Loucy (cell line): ENCODE measurements around the gene OXCT2.
"Not testable (repeated sequence)": the region's sequence is repeated elsewhere in the genome, so short reads cannot be mapped to it uniquely, and the experiment has no call there.

Experiments
- H2AFZ ChIP-seq: fragments of 200-600 bp; sonication (generic); 2 replicates; pipeline ENCODE4 v1.6.0; 2016; ENCODE audit warnings: antibody characterized with exemption, mild to moderate bottlenecking, low read length, moderate library complexity
- H3F3A ChIP-seq: fragments of 200-600 bp; 2 replicates; pipeline ENCODE4 v1.6.0; 2016; ENCODE audit warnings: antibody characterized with exemption, low read depth, mild to moderate bottlenecking
- H3K27me3 ChIP-seq: fragments of 200-600 bp; sonication (generic); 2 replicates; pipeline ENCODE4 v1.6.1; 2014; ENCODE audit warnings: low read length, mild to moderate bottlenecking; ENCODE audit not compliant: insufficient read depth, poor library complexity, severe bottlenecking
- H3K36me3 ChIP-seq: fragments of 200-600 bp; sonication (generic); 2 replicates; pipeline ENCODE4 v1.6.1; 2016; ENCODE audit warnings: low read length; ENCODE audit not compliant: insufficient read depth
- H3K4me1 ChIP-seq: fragments of 200-600 bp; sonication (generic); 2 replicates; pipeline ENCODE4 v1.5.1; 2014; ENCODE audit warnings: low read length, mild to moderate bottlenecking; ENCODE audit not compliant: insufficient read depth, poor library complexity, severe bottlenecking
- H3K4me2 ChIP-seq: fragments of 200-600 bp; sonication (generic); 2 replicates; pipeline ENCODE4 v1.6.0; 2014; ENCODE audit warnings: antibody characterized with exemption, low read length, low read depth, mild to moderate bottlenecking; ENCODE audit not compliant: poor library complexity, severe bottlenecking
- H3K4me3 ChIP-seq: fragments of 200-600 bp; sonication (generic); 2 replicates; pipeline ENCODE4 v1.5.1; 2014; ENCODE audit warnings: low read length, mild to moderate bottlenecking, mixed read lengths; ENCODE audit not compliant: poor library complexity, severe bottlenecking
- H3K79me2 ChIP-seq: fragments of 200-600 bp; sonication (generic); 2 replicates; pipeline ENCODE4 v1.6.1; 2014; ENCODE audit warnings: low read length; ENCODE audit not compliant: insufficient read depth
- H3K9ac ChIP-seq: fragments of 200-600 bp; sonication (generic); 2 replicates; pipeline ENCODE4 v1.6.0; 2014; ENCODE audit warnings: mild to moderate bottlenecking, low read depth, low read length, moderate library complexity; ENCODE audit not compliant: poor library complexity, severe bottlenecking
- H3K9me2 ChIP-seq: fragments of 200-600 bp; sonication (generic); replicated peaks from 2 replicates; pipeline ENCODE4 v1.6.1; 2016; ENCODE audit warnings: low read depth, low read length, mixed read lengths
- H3K9me3 ChIP-seq: fragments of 200-600 bp; sonication (generic); 2 replicates; pipeline ENCODE4 v1.6.1; 2014; ENCODE audit warnings: mild to moderate bottlenecking, antibody characterized with exemption, low read length, low read depth; ENCODE audit not compliant: insufficient read depth
- H4K20me1 ChIP-seq: fragments of 200-600 bp; sonication (generic); 2 replicates; pipeline ENCODE4 v1.6.0; 2014; ENCODE audit warnings: antibody characterized with exemption, low read length, mild to moderate bottlenecking; ENCODE audit not compliant: insufficient read depth, poor library complexity, severe bottlenecking
- EZH2phosphoT487 ChIP-seq: fragments of 200-600 bp; IDR thresholded peaks from 2 replicates; pipeline ENCODE4 v1.6.1; 2018; ENCODE audit warnings: antibody characterized with exemption, mild to moderate bottlenecking, moderate library complexity, borderline replicate concordance
- TF ChIP-seq, protein P1 (sequence below): fragments of 200-600 bp; sonication (generic); conservative IDR thresholded peaks from 2 replicates; pipeline ENCODE4 v1.5.1; 2014; ENCODE audit warnings: mild to moderate bottlenecking, antibody characterized with exemption, low read length

The OXCT2 gene

GRCh38 chr1:39788758-39789570 lies 17.8 kb upstream of the OXCT2 start, which contains the start of gene BMP8B:
TSS of gene BMP8B (minus strand) at chr1:39788865. CDS start at chr1:39788485, 380 bp downstream.
- no peaks in the 10 kb centered on the region for H3K9me2 ChIP-seq
- H3K9ac ChIP-seq: no peak within 1 kb of the TSS
- H3K9me3 ChIP-seq: no peaks in the 10 kb centered on the region
- no peaks in the 10 kb centered on the region for H3K79me2 ChIP-seq
- no peak within 1 kb of the TSS for H2AFZ ChIP-seq
- TF ChIP-seq EZH2phosphoT487: no peak
- TF ChIP-seq, protein P1, sequence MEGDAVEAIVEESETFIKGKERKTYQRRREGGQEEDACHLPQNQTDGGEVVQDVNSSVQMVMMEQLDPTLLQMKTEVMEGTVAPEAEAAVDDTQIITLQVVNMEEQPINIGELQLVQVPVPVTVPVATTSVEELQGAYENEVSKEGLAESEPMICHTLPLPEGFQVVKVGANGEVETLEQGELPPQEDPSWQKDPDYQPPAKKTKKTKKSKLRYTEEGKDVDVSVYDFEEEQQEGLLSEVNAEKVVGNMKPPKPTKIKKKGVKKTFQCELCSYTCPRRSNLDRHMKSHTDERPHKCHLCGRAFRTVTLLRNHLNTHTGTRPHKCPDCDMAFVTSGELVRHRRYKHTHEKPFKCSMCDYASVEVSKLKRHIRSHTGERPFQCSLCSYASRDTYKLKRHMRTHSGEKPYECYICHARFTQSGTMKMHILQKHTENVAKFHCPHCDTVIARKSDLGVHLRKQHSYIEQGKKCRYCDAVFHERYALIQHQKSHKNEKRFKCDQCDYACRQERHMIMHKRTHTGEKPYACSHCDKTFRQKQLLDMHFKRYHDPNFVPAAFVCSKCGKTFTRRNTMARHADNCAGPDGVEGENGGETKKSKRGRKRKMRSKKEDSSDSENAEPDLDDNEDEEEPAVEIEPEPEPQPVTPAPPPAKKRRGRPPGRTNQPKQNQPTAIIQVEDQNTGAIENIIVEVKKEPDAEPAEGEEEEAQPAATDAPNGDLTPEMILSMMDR: no peak
- no peaks in the 10 kb centered on the region for H3K36me3 ChIP-seq
- no peak within 1 kb of the TSS for H3K4me3 ChIP-seq
- no peak within 1 kb of the TSS for H3K4me2 ChIP-seq
- no peaks in the 10 kb centered on the region for H3K4me1 ChIP-seq
- H3F3A ChIP-seq: no peaks in the 10 kb centered on the region
- H3K27me3 ChIP-seq: no peaks in the 10 kb centered on the region
- H4K20me1 ChIP-seq: no peaks in the 10 kb centered on the region

- H3K79me2 ChIP-seq: no peaks in the 10 kb centered on the region
- no peaks in the 10 kb centered on the region for H3K9me3 ChIP-seq
- H3F3A ChIP-seq: no peaks in the 10 kb centered on the region
- no peak overlapping the region for H3K9ac ChIP-seq
- no peaks in the 10 kb centered on the region for H4K20me1 ChIP-seq
- no peak overlapping the region for H2AFZ ChIP-seq
- H3K4me1 ChIP-seq: no peaks in the 10 kb centered on the region
- H3K9me2 ChIP-seq: no peaks in the 10 kb centered on the region
- H3K4me3 ChIP-seq: no peak overlapping the region
- H3K4me2 ChIP-seq: no peak overlapping the region
- TF ChIP-seq, protein P1: no peak
- TF ChIP-seq EZH2phosphoT487: no peak
- no peaks in the 10 kb centered on the region for H3K36me3 ChIP-seq
- H3K27me3 ChIP-seq: no peaks in the 10 kb centered on the region
These were observed 17.2 kb upstream of the OXCT2 start for GRCh38 chr1:39788426-39788757.

GRCh38 chr1:39787964-39788363 lies 16.8 kb upstream of the OXCT2 start:
- not testable (repeated sequence) for H3K4me3 ChIP-seq, H3K9me3 ChIP-seq, H3K27me3 ChIP-seq

DNA sequence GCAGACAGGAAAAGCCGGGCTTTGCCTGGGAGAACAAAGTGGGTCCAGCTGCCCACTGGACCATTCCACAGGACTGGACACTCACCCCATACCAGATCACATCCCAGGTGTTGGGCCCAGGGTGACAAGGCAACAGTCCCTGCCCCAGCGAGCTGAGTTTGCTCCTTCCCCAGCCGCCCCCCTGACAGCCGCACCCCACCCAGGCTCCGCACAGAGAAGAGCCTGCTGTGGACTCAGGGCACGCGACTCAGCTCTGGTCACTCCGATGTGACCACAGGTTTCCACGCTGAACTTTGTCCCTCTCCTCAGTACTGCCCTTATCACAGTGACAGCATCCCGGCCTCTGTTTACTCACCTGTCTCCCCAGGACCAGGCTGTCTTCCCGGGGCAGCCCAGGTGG lies 16.3 kb upstream of the OXCT2 start:
- Histone ChIP-seq H3K4me2 (no peak overlapping the region), H3K27me3 (no peaks in the 10 kb centered on the region)
- TF ChIP-seq EZH2phosphoT487: no peak
- TF ChIP-seq, protein P1: no peak

More at GRCh38 chr1:39787964-39788363, 16.8 kb upstream of the OXCT2 start:
- not testable (repeated sequence) for H3K4me1 ChIP-seq, H3F3A ChIP-seq, H3K36me3 ChIP-seq, H4K20me1 ChIP-seq, H3K79me2 ChIP-seq, H3K4me2 ChIP-seq, H3K9ac ChIP-seq, H2AFZ ChIP-seq, H3K9me2 ChIP-seq

DNA sequence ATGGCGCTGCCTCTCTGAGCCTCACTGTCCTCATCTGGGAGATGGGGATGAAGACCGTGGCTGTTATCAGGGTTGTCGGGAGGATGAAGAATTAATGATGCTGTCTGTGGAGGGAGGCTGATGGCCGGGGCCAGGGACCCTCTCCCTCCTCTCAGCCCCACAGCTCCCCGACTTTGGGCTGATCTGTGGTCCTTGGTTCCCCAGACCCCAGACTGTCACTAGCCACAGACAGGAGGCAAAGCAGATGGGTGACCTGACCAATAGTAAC lies 15.9 kb upstream of the OXCT2 start:
- H3K4me2 ChIP-seq, H3K79me2 ChIP-seq, H2AFZ ChIP-seq, H3K9me3 ChIP-seq, H3K4me3 ChIP-seq, H4K20me1 ChIP-seq, H3K9me2 ChIP-seq, H3K27me3 ChIP-seq, H3K9ac ChIP-seq, H3K4me1 ChIP-seq, H3F3A ChIP-seq, H3K36me3 ChIP-seq: not testable (repeated sequence)

More for the DNA sequence above, 16.3 kb upstream of the OXCT2 start:
- H3K36me3 ChIP-seq: no peaks in the 10 kb centered on the region
- H3K4me1 ChIP-seq: no peaks in the 10 kb centered on the region
- no peak overlapping the region for H2AFZ ChIP-seq
- H3F3A ChIP-seq: no peaks in the 10 kb centered on the region
- no peaks in the 10 kb centered on the region for H3K79me2 ChIP-seq
- no peak overlapping the region for H3K9ac ChIP-seq
- H4K20me1 ChIP-seq: no peaks in the 10 kb centered on the region
- H3K9me3 ChIP-seq: no peaks in the 10 kb centered on the region
- H3K9me2 ChIP-seq: no peaks in the 10 kb centered on the region
- no peak overlapping the region for H3K4me3 ChIP-seq
